NB4 (cell line): Measurements from ENCODE around the gene PPP1CC.

Experiments used
- DNase-seq: peaks from one replicate; pipeline ENCODE4 v3.0.0; 2010; ENCODE audit warnings: low read depth
- H3K4me3 ChIP-seq: one replicate; pipeline ENCODE4 v1.5.1; 2011; ENCODE audit warnings: mild to moderate bottlenecking, low read depth, low read length, moderate library complexity
- MYC ChIP-seq: IDR thresholded peaks from 2 replicates; pipeline ENCODE4 v1.6.1; 2011; ENCODE audit warnings: low read depth, low read length
- POLR2A ChIP-seq: IDR thresholded peaks from 2 replicates; pipeline ENCODE4 v1.6.1; 2011; ENCODE audit warnings: mild to moderate bottlenecking; ENCODE audit not compliant: insufficient read length; ENCODE audit errors: extremely low read depth
- TF ChIP-seq, protein P1 (sequence below): IDR thresholded peaks from 2 replicates; pipeline ENCODE4 v1.6.1; 2011; ENCODE audit warnings: low read depth, low read length
- TF ChIP-seq, protein P2 (sequence below): IDR thresholded peaks from one replicate; pipeline ENCODE4 v1.5.1; 2012; ENCODE audit warnings: low read depth, low read length

The PPP1CC gene

DNA sequence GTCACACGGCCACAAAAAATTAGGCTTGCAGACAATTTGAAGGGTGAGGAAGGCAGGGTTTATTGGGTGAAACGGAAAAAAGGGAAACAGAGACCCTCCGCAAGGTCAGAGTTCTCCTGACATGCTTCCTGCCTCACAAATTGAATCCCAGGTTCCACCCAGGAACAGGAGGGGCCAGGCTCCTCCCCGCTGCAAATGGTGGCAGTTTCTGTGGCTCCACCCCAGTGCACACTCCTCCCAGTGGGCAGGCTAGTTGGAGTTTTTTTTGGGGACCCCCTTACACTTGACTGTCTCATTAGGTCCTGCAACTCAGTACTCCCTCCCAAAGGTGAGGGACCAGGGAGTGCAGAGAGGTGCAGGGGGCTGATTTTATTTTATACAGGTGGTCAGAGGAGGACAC is 39.4 kb upstream of the PPP1CC start:
- no peak overlapping the region for H3K4me3 ChIP-seq
- TF ChIP-seq MYC, result no peak
- TF ChIP-seq, protein P1, sequence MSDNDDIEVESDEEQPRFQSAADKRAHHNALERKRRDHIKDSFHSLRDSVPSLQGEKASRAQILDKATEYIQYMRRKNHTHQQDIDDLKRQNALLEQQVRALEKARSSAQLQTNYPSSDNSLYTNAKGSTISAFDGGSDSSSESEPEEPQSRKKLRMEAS, result no peak
- TF ChIP-seq POLR2A, result no peak
- TF ChIP-seq, protein P2, sequence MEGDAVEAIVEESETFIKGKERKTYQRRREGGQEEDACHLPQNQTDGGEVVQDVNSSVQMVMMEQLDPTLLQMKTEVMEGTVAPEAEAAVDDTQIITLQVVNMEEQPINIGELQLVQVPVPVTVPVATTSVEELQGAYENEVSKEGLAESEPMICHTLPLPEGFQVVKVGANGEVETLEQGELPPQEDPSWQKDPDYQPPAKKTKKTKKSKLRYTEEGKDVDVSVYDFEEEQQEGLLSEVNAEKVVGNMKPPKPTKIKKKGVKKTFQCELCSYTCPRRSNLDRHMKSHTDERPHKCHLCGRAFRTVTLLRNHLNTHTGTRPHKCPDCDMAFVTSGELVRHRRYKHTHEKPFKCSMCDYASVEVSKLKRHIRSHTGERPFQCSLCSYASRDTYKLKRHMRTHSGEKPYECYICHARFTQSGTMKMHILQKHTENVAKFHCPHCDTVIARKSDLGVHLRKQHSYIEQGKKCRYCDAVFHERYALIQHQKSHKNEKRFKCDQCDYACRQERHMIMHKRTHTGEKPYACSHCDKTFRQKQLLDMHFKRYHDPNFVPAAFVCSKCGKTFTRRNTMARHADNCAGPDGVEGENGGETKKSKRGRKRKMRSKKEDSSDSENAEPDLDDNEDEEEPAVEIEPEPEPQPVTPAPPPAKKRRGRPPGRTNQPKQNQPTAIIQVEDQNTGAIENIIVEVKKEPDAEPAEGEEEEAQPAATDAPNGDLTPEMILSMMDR, result no peak
- DNase-seq, result peak; percentile 34

DNA sequence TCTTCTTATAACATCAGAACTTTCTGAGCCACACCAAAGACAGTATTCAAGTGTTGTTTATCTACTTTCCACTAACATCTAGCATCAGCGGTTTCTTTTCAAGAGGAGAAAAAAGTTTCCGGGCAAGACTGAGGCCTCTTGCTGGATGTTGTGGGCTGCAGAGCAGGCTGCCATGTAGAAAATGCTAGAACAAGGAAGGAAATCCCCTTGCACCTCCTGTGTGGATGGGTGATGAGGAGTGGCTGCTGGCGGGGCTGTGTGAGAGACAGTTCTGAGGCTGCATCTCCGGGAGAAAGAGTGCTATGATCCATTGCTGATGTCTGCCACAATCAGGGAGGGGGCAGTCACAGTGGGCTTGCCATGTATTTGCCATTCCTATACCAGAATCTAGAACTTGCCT is 37.8 kb upstream of the PPP1CC start:
- no peak overlapping the region for H3K4me3 ChIP-seq
- no peak for DNase-seq
- TF ChIP-seq, protein P2, result no peak
- TF ChIP-seq MYC (no peak), POLR2A (no peak)
- TF ChIP-seq, protein P1, result no peak

DNA sequence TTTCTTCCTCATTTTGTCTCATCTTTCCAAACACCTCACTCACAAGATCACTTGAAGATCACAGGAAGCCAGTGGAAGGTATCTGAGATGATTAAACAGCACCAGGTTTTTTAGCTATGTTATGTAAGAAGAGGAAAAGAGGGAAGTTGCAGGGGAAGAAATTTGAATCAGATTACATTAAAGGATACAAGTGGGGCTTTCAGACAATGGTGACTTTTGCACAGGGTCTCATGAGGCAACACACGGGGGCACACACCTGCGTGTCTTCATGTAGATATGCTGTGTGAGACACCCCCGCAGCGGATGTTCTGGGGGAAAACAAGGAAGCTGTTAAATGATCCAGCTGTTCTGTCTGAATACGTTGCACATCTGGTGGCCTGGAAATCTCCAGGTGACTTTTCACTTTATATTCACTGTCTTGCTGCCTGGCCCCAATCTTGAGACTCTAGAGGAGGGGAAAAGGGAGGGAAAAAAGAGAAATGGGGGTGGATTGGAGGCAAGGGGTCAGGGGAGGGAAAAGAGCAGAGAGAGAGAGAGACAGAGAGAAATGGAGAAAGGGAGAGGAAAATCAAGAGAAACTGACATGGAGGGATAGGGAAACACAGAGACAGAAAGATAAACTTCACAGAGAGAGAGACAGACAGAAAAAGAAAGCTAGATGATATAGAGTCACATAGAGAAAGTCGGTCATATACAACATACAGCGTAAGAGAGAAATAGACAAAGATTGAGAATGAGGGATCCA is 36.3 kb upstream of the PPP1CC start:
- no peak for TF ChIP-seq MYC
- TF ChIP-seq, protein P1, result peak; percentile 5; the same call in 1 of the 2 replicates
- TF ChIP-seq POLR2A, result no peak
- no peak overlapping the region for H3K4me3 ChIP-seq
- DNase-seq, result peak; percentile 51

DNA sequence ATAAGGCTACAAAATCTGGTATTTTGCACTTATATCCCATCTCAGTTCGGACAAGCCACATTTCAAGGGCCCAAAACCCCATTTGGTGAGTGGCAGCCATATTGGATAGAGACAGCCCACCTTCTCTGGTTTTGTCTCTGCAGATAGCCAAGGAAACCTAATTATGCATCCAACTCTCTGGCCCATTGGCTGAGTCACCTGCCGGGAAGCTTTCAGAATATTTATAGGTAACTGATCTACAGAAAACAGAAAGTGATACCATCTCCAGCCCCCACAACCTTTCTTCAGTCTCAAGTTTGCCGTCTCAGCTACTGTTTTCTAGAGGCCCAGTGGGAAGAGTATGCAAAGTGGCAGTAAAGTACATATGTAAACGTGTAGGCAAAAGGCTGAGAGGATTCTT is 33.7 kb upstream of the PPP1CC start:
- DNase-seq, result no peak
- no peak overlapping the region for H3K4me3 ChIP-seq
- TF ChIP-seq, protein P1, result no peak
- TF ChIP-seq, protein P2, result no peak
- TF ChIP-seq POLR2A (no peak), MYC (no peak)

DNA sequence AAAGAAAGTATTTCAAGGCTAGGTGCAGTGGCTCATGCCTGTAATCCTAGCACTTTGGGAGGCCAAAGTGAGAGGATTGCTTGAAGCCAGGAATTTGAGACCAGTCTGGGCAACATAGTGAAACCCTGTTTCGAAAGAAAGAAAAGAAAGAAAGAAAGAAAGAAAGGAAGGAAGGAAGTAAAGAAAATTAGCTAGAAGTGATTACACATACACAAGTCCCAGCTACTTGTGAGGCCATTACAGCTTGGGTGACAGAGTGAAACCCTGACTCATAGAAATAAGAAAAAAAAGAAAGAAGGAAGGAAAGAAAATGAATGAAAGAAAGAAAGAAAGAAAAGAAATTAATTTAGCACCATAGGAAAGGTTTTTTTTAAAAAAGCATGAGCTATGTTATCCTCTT is 33.3 kb upstream of the PPP1CC start:
- TF ChIP-seq, protein P1, result no peak
- TF ChIP-seq, protein P2, result no peak
- TF ChIP-seq MYC, result no peak
- no peak for TF ChIP-seq POLR2A

DNA sequence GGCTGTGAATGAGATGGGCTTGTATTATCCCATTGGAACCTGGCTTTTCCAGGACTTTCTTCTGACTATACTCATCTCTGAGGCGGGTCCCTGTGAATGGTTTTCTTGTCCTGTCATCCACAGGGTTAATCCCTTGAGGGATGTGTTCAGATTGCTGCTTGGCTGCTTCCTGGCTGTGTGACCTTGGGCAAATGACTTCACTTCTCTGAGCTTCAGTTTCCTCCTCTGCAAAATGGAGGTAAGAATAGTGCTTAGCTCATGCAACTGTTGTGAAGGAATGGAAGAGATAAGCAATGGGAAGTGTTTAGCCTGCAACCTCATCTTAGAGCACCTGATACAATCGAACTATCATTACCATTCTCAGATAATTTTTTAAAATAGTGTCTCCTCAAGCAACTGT is 32.1 kb upstream of the PPP1CC start:
- H3K4me3 ChIP-seq, result no peak overlapping the region
- no peak for DNase-seq
- TF ChIP-seq, protein P1, result no peak
- TF ChIP-seq, protein P2, result no peak
- TF ChIP-seq MYC, result no peak
- TF ChIP-seq POLR2A, result no peak

More for the DNA sequence above, 33.3 kb upstream of the PPP1CC start:
- no peak for DNase-seq
- H3K4me3 ChIP-seq, result no peak overlapping the region
